ENCODE measurements around the gene NLK.
A peak's percentile ranks its signal among the peaks of the same experiment; 100 is the strongest.

NLK gene

GRCh38 chr17:28173031-28173561, 130.6 kb downstream of the NLK start:
- TF ChIP-seq CTCF (IDR thresholded peaks at IDR 0.05; ENCODE audit: control insufficient read depth, extremely low read depth, insufficient read depth) = no peak
- no peak overlapping the region for H3K4me3 ChIP-seq (ENCODE audit: low read depth, low read length)
- DNase-seq (ENCODE audit: low read depth) = peak; percentile 30

- H3K4me3 ChIP-seq (ENCODE audit: low read depth, low read length) = no peak overlapping the region
- DNase-seq (ENCODE audit: low read depth) = no peak
Measured at GRCh38 chr17:28173801-28174200, 131.3 kb downstream of the NLK start.

GRCh38 chr17:28174352-28175046, 132.0 kb downstream of the NLK start:
- H3K4me3 ChIP-seq (ENCODE audit: low read depth, low read length) = no peak overlapping the region
- no peak for DNase-seq (ENCODE audit: low read depth)
- TF ChIP-seq CTCF (IDR thresholded peaks at IDR 0.05; ENCODE audit: control insufficient read depth, extremely low read depth, insufficient read depth) = no peak

More at GRCh38 chr17:28173801-28174200, 131.3 kb downstream of the NLK start:
- TF ChIP-seq CTCF (IDR thresholded peaks at IDR 0.05; ENCODE audit: control insufficient read depth, extremely low read depth, insufficient read depth) = no peak

- TF ChIP-seq CTCF (IDR thresholded peaks at IDR 0.05; ENCODE audit: control insufficient read depth, extremely low read depth, insufficient read depth) = no peak
- H3K4me3 ChIP-seq (ENCODE audit: low read depth, low read length) = no peak overlapping the region
- no peak for DNase-seq (ENCODE audit: low read depth)
Measured at GRCh38 chr17:28177351-28177750, 134.9 kb downstream of the NLK start.

- no peak overlapping the region for H3K4me3 ChIP-seq (ENCODE audit: low read depth, low read length)
- no peak for DNase-seq (ENCODE audit: low read depth)
- TF ChIP-seq CTCF (IDR thresholded peaks at IDR 0.05; ENCODE audit: control insufficient read depth, extremely low read depth, insufficient read depth) = no peak
Measured at GRCh38 chr17:28178800-28179199, 136.3 kb downstream of the NLK start.

GRCh38 chr17:28180449-28180848, 138.0 kb downstream of the NLK start:
- H3K4me3 ChIP-seq (ENCODE audit: low read depth, low read length) = no peak overlapping the region
- TF ChIP-seq CTCF (IDR thresholded peaks at IDR 0.05; ENCODE audit: control insufficient read depth, extremely low read depth, insufficient read depth) = no peak

GRCh38 chr17:28181568-28181967, 139.1 kb downstream of the NLK start:
- no peak for TF ChIP-seq CTCF (IDR thresholded peaks at IDR 0.05; ENCODE audit: control insufficient read depth, extremely low read depth, insufficient read depth)
- no peak for DNase-seq (ENCODE audit: low read depth)

More at GRCh38 chr17:28180449-28180848, 138.0 kb downstream of the NLK start:
- DNase-seq (ENCODE audit: low read depth) = no peak

More at GRCh38 chr17:28181568-28181967, 139.1 kb downstream of the NLK start:
- H3K4me3 ChIP-seq (ENCODE audit: low read depth, low read length) = no peak overlapping the region

All from LNCaP clone FGC (cell line).